Skeletal muscle tissue (tissue), 4 donors: ENCODE measurements around the gene LILRB5. TPM values are rescaled to one million over a fixed set of nuclear protein-coding genes. Genes with fewer than 3 reads are reported as not detected.
A peak's percentile ranks its signal among the peaks of the same experiment; 100 is the strongest.
"Not testable (repeated sequence)": the region's sequence is repeated elsewhere in the genome, so short reads cannot be mapped to it uniquely, and the experiment has no call there.

Experiments used
- H3K27ac ChIP-seq: one replicate; pipeline ENCODE4 v1.7.0; 2013; ENCODE audit warnings: mild to moderate bottlenecking, low read depth, low read length, inconsistent platforms
- H3K27me3 ChIP-seq, 3 donors: one replicate each; pipeline ENCODE4 v1.7.0; 2013; ENCODE audit warnings: low read length in 3 of 3; ENCODE audit not compliant: control insufficient read depth in 3 of 3, insufficient read depth in 3 of 3
- H3K36me3 ChIP-seq, 3 donors: one replicate each; pipeline ENCODE4 v1.7.0; 2013; ENCODE audit warnings: low read length in 3 of 3; ENCODE audit not compliant: control insufficient read depth in 3 of 3, insufficient read depth in 3 of 3
- H3K4me1 ChIP-seq, 3 donors: one replicate each; pipeline ENCODE4 v1.7.0; 2013; ENCODE audit warnings: low read length in 3 of 3, mild to moderate bottlenecking in 3 of 3; ENCODE audit not compliant: control insufficient read depth in 3 of 3, insufficient read depth in 3 of 3
- H3K4me3 ChIP-seq, 3 donors: one replicate each; pipeline ENCODE4 v1.7.0; 2013; ENCODE audit warnings: low read length in 3 of 3
- H3K9ac ChIP-seq, 3 donors: one replicate each; pipeline ENCODE4 v1.7.0; 2013; ENCODE audit warnings: low read length in 3 of 3, mild to moderate bottlenecking in 3 of 3, moderate library complexity in 2 of 3, low read depth in 1 of 3
- H3K9me3 ChIP-seq, 3 donors: one replicate each; pipeline ENCODE4 v1.7.0; 2013; ENCODE audit warnings: low read length in 3 of 3; ENCODE audit not compliant: control insufficient read depth in 3 of 3
- total RNA-seq: library from RNA; depleted of rRNA; stranded (reverse); fragments of >200 nt; gene quantifications from one replicate; pipeline ENCODE4 v1.2.3, GENCODE V29; 2014
- donor health status: Osteomylitis.

The LILRB5 gene
- total RNA-seq, 1 donor from 2014 or later = 2.6 TPM

DNA sequence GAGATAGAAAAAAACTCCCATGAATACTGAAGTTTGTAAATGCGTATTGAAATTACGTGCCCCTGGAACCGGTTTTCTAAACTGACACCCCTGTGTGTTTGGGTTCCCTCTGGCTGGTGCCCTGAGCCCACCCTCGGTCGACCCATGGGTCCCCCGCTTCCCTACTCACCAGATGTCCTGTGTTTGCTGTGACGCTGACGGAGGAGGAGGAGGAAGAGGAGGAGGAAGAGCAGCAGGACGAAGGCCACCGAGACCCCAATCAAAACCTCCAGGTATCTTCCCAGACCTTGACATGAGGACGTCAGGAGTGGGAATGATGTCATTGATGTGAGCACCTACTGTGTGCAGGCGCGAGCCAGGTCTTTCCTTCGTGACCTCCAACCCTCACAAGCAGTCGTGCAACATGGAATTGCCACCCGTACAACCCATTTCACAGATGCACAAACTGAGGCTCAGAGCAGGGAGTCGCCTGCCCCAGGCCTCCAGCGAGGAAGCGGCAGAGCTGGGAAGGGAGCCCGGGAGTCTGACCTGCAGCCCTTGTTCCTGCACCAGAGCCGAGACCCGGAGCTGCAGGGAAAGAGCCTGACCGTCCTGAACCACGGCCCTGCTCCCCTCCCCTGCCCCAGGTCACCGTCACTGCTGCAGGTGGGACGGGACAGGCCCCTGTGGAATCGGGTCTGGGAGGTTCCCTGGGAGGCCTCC lies 38.0 kb downstream of the LILRB5 start:
- Histone ChIP-seq H3K27me3 (peaks cover 0 to 2% (median 2%) of the 10 kb centered on the region in 3 donors), H3K36me3 (peaks cover 0 to 4% (median 4%) of the 10 kb centered on the region in 3 donors)

DNA sequence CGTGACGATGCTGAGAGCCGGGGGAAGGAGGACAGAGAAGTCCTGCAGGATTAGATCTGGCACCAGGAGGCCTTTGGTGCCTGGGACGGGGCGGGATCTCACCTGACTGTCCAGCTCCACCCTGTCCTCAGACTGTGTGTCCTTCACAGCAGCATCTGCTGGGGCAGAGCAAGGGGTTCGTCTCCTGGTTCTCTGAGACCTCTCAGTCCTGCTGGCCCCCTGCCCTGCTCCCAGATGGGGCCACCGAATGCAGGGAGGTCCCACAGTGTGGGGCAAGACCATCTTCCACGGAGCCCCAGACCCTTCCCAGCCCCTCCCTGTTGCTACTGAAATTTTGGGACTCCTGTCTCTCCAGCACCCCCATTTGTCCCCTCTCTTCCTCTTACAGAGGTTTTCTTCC lies 38.8 kb downstream of the LILRB5 start:
- Histone ChIP-seq H3K27ac (no peak overlapping the region), H3K9ac (no peak overlapping the region), H3K36me3 (peaks cover 0 to 4% (median 4%) of the 10 kb centered on the region in 3 donors), H3K4me3 (no peak overlapping the region), H3K9me3 (no peaks in the 10 kb centered on the region), H3K27me3 (peaks cover 0 to 2% (median 0%) of the 10 kb centered on the region in 3 donors), H3K4me1 (no peaks in the 10 kb centered on the region)

More for the DNA sequence above, 38.0 kb downstream of the LILRB5 start:
- Histone ChIP-seq H3K4me3 (no peak overlapping the region), H3K27ac (no peak overlapping the region), H3K9ac (no peak overlapping the region), H3K4me1 (no peaks in the 10 kb centered on the region), H3K9me3 (no peaks in the 10 kb centered on the region)

DNA sequence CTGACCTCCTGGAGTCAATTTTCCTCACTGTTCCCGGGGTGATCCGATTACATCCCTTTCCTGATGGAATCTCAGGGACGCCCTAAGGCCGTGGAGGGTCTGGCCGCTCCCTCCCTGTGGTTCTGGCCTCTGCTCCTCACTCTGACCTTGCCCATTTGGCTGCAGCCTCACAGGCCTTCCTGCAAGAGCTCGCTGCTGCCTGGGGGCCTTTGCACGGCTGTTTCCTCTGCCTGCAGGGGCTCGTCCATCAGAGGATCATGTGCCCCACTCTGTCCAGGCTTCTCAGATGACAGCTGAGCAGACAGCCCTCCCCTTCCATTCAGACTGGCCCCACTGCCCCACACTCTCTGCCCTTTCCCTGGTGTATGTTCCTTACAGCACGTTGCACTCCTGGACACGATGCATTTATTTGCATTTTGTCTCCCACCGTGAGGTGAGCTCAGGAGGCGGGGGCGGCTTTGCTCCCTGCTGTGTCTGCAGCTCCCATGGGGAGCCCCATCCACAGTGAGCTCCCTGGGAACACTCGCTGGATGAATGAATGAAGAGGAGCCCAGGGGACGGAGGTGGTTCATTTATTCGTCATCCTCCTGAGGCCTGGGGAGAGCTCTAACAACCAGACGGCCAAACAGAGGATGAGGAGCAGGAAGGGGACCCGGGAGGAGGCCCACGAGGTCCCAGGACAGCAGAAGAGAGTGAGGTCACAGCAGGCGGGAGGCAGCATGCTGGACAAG lies 39.4 kb downstream of the LILRB5 start:
- not testable (repeated sequence) for H3K9ac ChIP-seq, H3K9me3 ChIP-seq, H3K4me3 ChIP-seq, H3K36me3 ChIP-seq, H3K27ac ChIP-seq, H3K4me1 ChIP-seq, H3K27me3 ChIP-seq

DNA sequence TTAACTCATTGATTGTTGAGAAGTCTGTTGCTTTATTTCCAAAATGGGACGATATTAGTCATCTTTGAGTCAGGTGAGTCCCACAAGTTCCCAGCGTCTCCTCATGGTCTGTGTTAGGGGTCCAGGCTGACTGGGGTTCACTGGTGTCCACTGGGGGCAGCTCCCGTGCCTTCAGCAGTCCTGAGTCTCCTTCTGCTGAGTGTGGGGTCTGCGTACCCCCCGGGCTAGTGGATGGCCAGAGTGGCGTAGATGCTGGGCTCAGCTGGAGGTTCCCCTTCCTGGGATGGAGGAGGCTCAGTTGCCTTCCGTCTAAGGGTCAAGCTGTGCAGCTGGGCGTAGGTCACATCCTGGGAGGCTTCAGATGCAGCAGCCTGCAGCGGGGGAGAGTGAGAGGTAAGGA lies 40.2 kb downstream of the LILRB5 start:
- H3K4me1 ChIP-seq = no peaks in the 10 kb centered on the region
- no peak overlapping the region for H3K9ac ChIP-seq
- no peaks in the 10 kb centered on the region for H3K27me3 ChIP-seq
- H3K27ac ChIP-seq = no peak overlapping the region
- H3K9me3 ChIP-seq = no peaks in the 10 kb centered on the region
- H3K36me3 ChIP-seq = peaks cover 0 to 4% (median 4%) of the 10 kb centered on the region in 3 donors
- no peak overlapping the region for H3K4me3 ChIP-seq

DNA sequence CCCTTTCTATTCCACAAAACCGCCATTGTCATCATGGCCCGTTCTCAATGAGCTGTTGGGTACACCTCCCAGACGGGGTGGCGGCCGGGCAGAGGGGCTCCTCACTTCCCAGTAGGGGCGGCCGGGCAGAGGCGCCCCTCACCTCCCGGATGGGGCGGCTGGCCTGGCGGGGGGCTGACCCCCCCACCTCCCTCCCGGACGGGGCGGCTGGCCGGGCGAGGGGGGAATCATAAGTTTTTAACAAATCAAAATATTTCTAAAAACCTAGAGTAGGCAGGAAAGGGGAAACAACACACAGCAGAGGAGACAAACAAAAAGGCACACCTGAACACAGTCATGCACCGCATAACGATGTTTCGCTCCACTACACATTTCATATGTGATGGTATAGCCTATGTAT lies 42.3 kb downstream of the LILRB5 start:
- H3K9me3 ChIP-seq, H3K27ac ChIP-seq, H3K4me1 ChIP-seq, H3K4me3 ChIP-seq, H3K27me3 ChIP-seq, H3K9ac ChIP-seq, H3K36me3 ChIP-seq: not testable (repeated sequence)

DNA sequence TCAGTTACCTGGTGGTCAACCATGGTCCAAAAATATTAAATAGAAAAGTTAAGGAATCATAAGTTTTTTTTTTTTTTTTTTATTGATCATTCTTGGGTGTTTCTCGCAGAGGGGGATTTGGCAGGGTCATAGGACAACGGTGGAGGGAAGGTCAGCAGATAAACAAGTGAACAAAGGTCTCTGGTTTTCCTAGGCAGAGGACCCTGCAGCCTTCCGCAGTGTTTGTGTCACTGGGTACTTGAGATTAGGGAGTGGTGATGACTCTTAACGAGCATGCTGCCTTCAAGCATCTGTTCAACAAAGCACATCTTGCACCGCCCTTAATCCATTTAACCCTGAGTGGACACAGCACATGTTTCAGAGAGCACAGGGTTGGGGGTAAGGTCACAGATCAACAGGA lies 42.9 kb downstream of the LILRB5 start:
- not testable (repeated sequence) for H3K36me3 ChIP-seq, H3K9me3 ChIP-seq, H3K27me3 ChIP-seq, H3K4me3 ChIP-seq, H3K27ac ChIP-seq, H3K9ac ChIP-seq
- peaks cover 11% of the 10 kb centered on the region in 3 donors for H3K4me1 ChIP-seq

- Histone ChIP-seq H3K36me3 (peaks cover 17 to 23% (median 21%) of the 10 kb centered on the region in 3 donors), H3K4me1 (peaks cover 36 to 41% (median 41%) of the 10 kb centered on the region in 3 donors), H3K9me3 (no peaks in the 10 kb centered on the region), H3K27ac (peak overlapping the region; percentile 87), H3K4me3 (no peak overlapping the region), H3K9ac (no peak overlapping the region), H3K27me3 (no peaks in the 10 kb centered on the region)
Observed at GRCh38 chr19:54211235-54211634, 45.8 kb downstream of the LILRB5 start.

- Histone ChIP-seq H3K9ac (peak overlapping the region; percentile 33 to 55 (median 40)), H3K27ac (peak overlapping the region; percentile 87), H3K36me3 (peaks cover 28 to 31% (median 29%) of the 10 kb centered on the region in 3 donors), H3K27me3 (no peaks in the 10 kb centered on the region), H3K9me3 (no peaks in the 10 kb centered on the region), H3K4me1 (peaks cover 43 to 54% (median 51%) of the 10 kb centered on the region in 3 donors), H3K4me3 (peak overlapping the region in 1 of 3 donors; percentile 7)
Observed at GRCh38 chr19:54209811-54210494, 47.1 kb downstream of the LILRB5 start.

DNA sequence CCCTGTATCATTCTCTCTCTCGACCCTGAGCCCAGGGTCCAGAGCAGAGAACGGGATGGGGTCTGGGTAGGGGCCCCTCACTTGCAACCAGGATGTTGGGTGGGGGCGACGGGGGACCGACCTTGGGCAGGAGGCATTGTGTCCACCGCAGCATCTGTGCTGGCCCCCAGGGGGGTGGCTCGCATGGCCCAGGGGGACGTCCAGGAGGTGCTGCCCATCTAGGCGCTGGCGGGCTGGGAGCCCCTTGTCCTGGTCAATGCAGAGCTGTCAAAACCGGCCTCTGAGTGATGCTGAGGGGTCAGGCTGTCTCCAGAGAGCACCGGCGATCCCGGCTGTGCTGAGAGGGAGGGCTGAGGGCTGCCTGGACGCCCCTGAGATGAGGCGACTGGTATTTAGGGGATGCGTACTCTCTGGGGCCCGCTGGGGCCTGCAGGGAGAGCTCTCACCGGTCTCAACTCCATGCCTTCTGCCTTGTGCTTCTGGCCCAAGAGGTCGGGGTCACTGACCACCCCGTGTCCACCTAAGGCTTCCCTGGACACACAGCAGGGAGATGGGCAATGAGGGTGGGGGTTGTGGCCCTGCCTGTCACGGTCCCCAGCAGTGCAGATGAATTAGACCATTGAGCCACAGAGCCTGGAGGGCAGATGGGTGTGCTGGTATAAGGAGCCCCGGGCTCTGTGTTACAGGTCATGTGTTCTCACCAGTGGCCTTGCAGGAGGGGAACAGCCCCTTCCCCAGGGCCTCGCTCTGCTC lies 47.8 kb downstream of the LILRB5 start:
- Histone ChIP-seq H3K9ac (peak overlapping the region; percentile 33 to 55 (median 40)), H3K4me1 (peaks cover 50 to 61% (median 54%) of the 10 kb centered on the region in 3 donors), H3K4me3 (peak overlapping the region in 1 of 3 donors; percentile 7), H3K36me3 (peaks cover 31 to 39% (median 35%) of the 10 kb centered on the region in 3 donors), H3K27ac (peak overlapping the region; percentile 87), H3K9me3 (no peaks in the 10 kb centered on the region), H3K27me3 (no peaks in the 10 kb centered on the region)
